GM12872 (cell line): ENCODE results near the gene CELF2.

Experiments used
- TF ChIP-seq, protein P1 (sequence below): IDR thresholded peaks from 3 replicates; pipeline ENCODE4 v1.5.1; 2011; ENCODE audit warnings: low read depth, mild to moderate bottlenecking, low read length, moderate library complexity; ENCODE audit not compliant: insufficient read depth

Gene CELF2

DNA sequence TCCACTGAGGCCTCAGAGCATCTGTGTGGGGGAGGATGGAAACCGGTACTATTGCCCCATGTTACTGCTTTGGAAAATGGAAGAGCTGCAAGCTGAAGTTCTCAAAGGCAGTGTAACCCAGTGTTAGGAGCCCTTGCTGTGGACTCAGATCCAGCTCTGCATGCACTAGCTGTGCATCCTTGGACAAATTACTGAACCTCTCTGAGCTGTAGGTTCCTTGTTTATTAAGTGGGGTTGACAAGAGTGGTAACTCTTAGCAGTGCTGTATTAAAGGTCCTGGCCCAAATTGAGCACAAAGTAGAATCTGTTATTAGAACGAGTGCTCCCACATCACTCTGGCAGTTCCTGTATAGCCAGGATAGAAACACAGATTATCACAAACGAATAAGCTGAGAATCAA is 359.6 kb downstream of the CELF2 start:
- TF ChIP-seq, protein P1, sequence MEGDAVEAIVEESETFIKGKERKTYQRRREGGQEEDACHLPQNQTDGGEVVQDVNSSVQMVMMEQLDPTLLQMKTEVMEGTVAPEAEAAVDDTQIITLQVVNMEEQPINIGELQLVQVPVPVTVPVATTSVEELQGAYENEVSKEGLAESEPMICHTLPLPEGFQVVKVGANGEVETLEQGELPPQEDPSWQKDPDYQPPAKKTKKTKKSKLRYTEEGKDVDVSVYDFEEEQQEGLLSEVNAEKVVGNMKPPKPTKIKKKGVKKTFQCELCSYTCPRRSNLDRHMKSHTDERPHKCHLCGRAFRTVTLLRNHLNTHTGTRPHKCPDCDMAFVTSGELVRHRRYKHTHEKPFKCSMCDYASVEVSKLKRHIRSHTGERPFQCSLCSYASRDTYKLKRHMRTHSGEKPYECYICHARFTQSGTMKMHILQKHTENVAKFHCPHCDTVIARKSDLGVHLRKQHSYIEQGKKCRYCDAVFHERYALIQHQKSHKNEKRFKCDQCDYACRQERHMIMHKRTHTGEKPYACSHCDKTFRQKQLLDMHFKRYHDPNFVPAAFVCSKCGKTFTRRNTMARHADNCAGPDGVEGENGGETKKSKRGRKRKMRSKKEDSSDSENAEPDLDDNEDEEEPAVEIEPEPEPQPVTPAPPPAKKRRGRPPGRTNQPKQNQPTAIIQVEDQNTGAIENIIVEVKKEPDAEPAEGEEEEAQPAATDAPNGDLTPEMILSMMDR = no peak

DNA sequence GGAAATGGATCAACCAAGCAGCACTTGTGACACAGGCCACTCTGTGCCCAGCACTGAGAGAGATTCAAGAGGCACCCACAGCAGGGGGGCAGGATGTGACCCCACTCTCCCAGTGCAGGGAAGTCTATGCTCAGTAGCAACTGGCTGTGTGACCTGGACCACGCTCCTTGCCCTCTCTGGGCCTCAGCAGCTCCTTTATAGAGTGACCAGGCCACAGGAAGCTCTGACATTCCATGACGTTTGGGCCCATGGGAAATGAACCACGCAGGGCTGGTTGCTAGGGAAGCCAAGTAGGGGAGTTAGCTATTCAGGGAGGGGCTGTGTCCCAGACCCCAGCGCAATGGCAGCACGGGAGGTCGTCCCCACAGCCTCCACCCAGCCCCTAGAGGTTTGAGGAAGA is 361.2 kb downstream of the CELF2 start:
- TF ChIP-seq, protein P1 = no peak

DNA sequence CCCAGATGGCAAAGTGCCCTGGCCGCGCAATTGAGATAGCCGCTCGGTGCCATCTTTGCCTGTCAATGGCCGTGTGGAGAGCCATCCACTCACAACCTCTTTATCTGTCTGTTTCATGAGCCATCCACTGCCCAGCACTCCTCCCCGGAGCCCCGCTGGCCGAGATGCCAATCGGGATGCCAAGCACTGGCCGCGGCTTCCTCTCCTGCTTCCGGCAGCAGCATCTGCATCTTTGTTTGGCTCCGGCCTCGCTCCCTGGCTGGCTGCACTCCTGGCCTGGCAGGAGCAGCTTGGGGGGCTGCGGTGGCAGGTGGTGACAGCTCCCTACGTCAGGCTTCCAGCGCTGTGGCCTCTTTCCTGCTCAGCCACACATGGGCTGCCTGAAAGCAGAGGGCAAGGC is 362.1 kb downstream of the CELF2 start:
- TF ChIP-seq, protein P1 = no peak

DNA sequence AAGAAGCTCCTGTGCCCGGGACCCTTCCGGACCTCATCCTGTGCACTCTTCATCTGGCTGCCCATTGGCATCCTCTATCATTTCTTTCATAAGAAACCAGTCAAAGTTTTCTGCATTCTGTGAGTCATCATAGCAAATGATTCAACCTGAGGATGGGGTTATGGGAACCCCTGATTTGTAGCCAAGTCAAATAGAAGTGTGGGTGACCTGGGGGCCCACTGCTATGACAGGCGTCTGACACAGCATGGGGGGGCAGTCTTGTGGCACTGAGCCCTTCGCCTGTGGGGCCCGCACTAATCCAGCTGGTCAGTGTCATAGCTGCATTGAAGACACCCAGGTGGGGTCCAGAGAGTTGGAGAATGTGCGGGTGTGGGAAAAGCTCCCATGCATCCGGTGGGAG is 363.4 kb downstream of the CELF2 start:
- TF ChIP-seq, protein P1 = no peak

DNA sequence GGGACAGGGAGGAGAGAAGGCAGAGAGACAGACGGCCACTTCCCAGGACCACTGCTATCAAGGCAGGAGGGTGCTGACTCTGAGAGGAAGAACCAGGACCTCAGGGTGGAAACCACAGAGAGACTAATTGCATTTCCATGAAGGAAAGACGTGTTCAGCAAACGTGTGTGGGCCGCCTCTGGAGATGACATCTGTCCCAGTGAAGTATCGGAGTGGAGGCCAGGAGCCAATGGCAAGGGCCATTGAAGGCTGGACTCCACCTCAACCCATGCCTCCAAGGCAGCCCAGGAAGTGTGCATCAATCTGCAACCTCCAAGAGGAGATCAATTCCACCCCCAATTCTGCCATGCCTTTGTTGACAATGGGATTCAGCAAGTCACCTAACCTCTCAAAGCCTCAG is 363.8 kb downstream of the CELF2 start:
- TF ChIP-seq, protein P1 = no peak

DNA sequence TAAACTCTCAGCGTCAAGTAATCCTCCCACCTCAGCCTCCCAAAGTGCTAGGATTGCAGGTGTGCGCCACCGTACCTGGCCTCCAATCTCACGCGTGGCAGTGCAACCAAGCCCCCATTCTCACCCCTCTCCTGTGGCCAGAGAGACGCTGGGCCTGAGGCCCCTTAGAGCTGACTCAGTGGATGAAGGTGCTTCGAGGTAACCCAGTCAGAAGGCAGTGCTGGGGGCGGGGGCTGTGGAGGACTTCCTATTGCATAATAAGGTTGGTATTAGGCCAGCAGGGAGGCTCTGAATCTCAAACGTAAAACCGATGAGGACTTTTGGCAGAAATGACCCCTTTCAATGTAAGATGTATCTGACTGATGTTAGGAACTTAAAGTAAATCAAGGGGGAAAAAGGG is 364.5 kb downstream of the CELF2 start:
- TF ChIP-seq, protein P1 = no peak

DNA sequence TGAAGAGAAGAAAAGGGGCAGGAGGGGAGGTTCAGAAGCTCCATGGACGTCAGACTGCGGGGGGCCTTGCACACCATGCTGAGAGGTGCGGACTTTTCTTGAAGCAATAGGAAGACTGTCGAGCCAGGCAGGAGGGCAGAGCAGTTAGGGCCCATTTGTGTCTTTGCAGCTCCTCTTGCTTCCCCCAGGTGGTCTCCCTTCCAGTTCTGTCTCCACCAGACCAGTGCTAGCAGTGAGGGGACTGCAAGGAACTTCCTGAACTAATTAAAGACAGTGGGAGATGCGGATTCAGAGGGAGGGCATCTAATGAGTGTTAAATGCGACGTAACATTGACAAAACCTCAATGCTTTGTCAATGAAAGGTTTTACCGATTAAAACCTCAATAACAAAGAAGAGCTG is 368.4 kb downstream of the CELF2 start:
- TF ChIP-seq, protein P1 = no peak
